CD4-positive, alpha-beta T cell treated with Interleukin-1 beta for 1 hour (primary cell): Measurements from ENCODE around the gene NCOA1.
A peak's percentile ranks its signal among the peaks of the same experiment; 100 is the strongest.
"Not testable (repeated sequence)": the region's sequence is repeated elsewhere in the genome, so short reads cannot be mapped to it uniquely, and the experiment has no call there.

Source experiments
- DNase-seq, 2 donors: peaks; one replicate each; pipeline ENCODE4 v3.0.0-alpha.2; 2020 to 2022

Gene NCOA1

DNA sequence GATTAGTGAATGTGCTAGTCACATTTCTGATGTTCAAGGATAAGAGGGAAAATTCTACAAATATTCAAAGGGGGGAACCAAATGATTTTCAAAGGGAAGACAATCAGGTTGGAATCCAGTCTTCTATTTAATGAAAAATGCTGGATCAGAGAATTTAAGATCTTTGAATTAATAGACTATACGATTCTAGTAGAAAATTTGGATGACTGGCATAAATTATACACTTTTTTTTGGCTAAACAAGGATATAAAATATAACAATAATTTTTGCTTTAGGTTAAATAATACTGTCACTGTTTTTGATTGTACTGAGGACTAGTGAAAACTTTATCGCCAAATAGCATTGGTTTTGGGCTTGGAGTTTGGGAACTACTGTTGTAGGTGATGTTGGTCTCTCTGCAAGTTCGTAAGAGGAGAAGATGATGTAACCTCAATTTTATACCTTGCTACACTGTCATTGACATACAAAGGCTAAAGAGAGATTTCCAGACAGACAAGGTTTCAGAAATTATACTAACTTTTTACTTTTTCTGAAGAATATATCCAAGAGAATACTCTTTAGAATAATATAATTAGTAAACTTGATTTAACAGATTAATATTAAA is 51.3 kb downstream of the NCOA1 start:
- DNase-seq: no peak

GRCh38 chr2:24543252-24543651 is 52.2 kb downstream of the NCOA1 start:
- peak in 1 of 2 donors; percentile 17 for DNase-seq

- DNase-seq: no peak
Observed at GRCh38 chr2:24544456-24545115, 53.5 kb downstream of the NCOA1 start.

DNA sequence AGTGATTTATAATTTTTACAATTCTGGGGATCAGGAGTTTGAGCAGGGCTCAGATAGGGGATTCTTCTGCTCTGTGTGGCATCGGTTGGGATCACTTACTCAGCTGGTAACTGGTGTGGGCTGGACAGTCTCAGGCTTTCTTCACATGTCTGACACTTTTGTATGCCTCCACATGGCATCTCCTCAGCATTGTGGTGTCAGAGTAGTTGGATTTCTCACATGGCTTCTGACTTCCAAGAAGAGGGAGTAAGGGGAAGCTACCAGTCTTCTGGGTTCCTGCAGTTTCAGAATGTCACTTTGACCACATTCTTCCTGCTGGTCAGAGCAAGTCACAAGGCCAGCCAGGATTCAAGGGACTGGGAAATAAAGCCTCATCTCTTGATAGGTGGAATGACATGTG is 55.6 kb downstream of the NCOA1 start:
- DNase-seq: no peak

- no peak for DNase-seq
Observed at GRCh38 chr2:24548058-24548457, 57.0 kb downstream of the NCOA1 start.

- not testable (repeated sequence) for DNase-seq
Observed at GRCh38 chr2:24550301-24550700, 59.2 kb downstream of the NCOA1 start.

GRCh38 chr2:24551016-24551415 is 60.0 kb downstream of the NCOA1 start:
- no peak for DNase-seq

GRCh38 chr2:24552836-24553235 is 61.8 kb downstream of the NCOA1 start:
- no peak for DNase-seq

- DNase-seq: no peak
Observed at GRCh38 chr2:24558781-24559472, 67.9 kb downstream of the NCOA1 start.

DNA sequence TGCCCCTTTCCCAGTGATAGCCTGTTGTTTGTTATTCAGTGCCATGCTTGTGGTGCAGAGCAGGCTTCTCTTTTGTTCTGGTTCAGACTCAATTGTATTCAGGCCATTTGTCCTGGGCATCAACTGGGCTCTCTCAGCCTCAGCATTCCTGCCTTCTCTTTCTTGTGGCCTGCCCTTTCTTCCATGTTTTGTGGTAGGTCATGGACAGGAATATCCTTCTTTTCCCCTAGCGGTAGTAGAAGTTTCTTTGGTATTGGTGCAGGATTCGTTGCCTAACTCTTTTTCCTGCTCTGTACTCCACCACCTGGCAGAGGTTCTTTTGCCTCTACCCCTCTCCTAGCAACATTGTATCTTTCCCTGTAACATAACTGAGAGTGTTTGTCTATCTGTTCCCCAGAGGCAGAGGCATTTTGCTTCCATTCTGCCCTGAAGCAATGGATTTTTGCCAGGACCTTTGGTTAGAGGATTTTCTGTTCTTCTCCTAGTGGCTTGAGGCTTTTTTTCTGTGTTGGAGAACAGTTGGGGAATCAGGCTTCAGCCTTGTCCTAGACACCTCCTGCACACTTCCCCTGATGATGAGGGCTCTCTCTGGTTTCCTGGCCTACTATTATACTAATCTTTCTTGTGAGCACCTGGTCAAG is 68.5 kb downstream of the NCOA1 start:
- no peak for DNase-seq

GRCh38 chr2:24565537-24565936 is 74.5 kb downstream of the NCOA1 start:
- no peak for DNase-seq

- no peak for DNase-seq
Observed at GRCh38 chr2:24566209-24566608, 75.2 kb downstream of the NCOA1 start.

DNA sequence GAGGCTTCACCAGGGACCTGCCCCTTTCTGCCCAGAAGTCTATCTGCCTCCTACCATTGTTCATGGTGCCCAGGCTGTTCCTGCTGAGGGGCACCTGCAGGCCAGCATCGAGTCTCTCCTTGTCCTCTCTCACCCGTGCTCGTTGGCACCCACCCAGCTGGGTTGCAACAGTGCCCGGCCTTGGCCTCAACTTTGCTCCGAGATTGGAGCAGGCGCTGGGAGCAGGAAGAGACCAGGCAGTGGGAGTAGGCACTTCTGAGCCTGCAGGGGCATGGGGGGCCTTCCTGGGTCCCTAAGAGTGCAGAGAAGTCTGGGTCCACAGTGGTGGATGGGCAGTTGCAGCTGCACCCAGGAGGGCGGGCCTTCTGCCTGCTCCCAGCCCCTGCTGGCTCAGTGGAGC is 75.6 kb downstream of the NCOA1 start:
- no peak for DNase-seq

DNA sequence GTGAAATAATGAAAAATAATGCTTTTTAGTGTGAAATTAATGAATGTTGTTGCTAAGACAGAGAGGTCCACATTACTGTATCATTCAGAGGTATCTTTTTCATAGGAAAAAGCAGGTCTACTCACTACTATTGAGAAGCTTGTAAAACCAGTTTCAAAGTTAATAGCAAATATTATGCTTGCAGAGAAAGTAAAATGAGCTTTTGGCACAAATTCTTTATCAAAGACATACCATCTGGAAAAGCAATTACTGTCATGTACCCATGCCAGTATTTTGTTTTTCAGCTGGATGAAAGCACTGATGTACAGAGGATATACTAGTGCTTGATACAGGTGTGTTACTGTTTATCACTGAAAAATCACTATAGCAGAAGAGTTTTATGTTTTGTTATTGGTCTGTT is 77.5 kb downstream of the NCOA1 start:
- no peak for DNase-seq

GRCh38 chr2:24569565-24569964 is 78.5 kb downstream of the NCOA1 start:
- not testable (repeated sequence) for DNase-seq

DNA sequence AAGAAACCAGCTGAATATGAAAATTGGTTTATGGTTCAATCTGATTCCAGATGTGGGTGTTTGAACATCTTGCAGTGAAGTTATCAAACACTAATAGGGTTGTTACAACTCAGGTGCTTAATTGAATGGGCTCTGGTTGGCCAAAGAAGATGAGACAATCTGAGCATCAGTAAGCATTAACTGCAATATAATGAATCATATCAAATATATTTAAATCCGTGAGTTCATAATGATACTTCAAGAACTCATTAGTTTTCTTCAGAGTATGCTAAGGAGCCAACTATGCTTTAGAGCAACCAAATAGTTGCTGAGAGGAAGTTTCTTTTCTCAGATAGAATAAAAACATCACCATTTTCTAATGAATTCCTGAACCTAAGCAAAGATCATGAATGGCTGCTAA is 79.2 kb downstream of the NCOA1 start:
- DNase-seq: no peak

DNA sequence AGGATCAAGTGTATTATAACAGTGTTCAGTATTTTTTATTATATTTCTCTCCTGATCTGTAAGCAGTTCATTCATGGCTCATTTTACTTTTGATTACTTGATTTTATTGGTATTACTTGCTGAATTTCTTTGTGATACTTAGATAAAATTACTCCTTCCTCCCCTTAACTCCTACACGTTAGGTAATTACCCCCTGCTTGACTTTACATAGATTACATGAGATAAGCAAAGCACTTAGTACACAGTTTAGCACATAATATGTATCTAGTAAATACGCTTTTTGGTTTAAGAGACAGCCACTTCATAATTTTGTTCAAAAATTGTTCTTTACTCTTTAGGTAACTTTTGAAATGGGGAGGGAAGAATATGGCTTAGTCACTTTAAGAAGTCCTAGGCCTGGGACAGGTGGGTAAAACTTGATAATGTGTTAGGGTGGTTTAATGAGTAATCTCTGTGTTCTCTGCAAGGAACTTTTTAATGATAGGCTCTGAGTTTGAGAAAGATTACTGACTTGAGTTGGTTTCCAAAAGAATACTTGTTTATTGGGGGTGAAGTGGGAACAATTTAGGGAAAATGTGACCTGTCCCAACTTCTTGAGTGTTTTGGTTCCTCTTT is 80.9 kb downstream of the NCOA1 start:
- DNase-seq: no peak

- DNase-seq: no peak
Observed at GRCh38 chr2:24576146-24576545, 85.1 kb downstream of the NCOA1 start.

DNA sequence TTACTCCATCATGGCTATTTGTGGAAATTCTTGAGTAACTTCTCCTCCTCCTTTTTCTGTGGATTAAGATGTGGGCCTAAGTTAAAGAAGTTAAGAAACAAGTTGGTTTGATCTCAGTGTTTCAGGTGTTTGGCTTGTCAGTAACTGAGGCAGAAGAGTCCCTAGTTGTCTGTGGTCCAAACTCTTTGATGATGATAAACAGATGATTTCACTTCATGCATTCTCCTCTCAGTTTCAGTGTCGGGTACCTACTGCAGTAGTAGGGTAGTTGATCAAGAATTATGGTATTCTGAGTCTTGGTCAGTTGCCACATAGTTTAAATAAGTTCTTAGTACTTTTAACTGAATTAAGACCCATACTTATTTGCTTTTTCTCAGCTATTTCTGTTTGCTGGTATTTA is 85.6 kb downstream of the NCOA1 start:
- no peak for DNase-seq

- no peak for DNase-seq
Observed at GRCh38 chr2:24577481-24577880, 86.4 kb downstream of the NCOA1 start.

GRCh38 chr2:24579053-24579803 is 88.2 kb downstream of the NCOA1 start:
- DNase-seq: no peak

DNA sequence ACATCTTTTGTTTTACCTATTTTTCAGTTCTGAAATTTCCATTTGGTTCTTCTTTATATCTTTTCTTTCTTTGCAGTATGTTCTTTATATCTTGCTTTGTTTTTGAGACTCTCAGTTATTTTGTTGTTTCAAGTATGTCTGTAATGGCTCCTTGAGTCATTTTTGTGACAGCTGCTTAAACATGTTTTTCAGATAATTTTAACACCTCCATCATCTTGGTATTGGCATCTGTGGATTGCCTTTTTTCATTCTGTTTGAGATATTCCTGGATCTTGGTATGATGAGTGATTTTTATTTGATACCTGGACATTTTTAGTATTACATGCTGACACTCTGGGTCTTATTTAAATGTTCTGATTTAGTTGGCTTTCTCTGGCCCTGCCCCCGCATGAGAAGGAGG is 89.5 kb downstream of the NCOA1 start:
- no peak for DNase-seq

- DNase-seq: not testable (repeated sequence)
Observed at GRCh38 chr2:24581971-24582370, 90.9 kb downstream of the NCOA1 start.
